HG02970 (cell line): ENCODE measurements around the gene SLC24A3.
"Not testable (repeated sequence)": the region's sequence is repeated elsewhere in the genome, so short reads cannot be mapped to it uniquely, and the experiment has no call there.

Experiments
- ATAC-seq: cut with Tn5 transposase; IDR thresholded peaks from one replicate; pipeline ENCODE4 v1.9.1; 2021; ENCODE audit warnings: mild to moderate bottlenecking, moderate library complexity, moderate number of reproducible peaks; ENCODE audit not compliant: unreplicated experiment, low FRiP score

The SLC24A3 gene

DNA sequence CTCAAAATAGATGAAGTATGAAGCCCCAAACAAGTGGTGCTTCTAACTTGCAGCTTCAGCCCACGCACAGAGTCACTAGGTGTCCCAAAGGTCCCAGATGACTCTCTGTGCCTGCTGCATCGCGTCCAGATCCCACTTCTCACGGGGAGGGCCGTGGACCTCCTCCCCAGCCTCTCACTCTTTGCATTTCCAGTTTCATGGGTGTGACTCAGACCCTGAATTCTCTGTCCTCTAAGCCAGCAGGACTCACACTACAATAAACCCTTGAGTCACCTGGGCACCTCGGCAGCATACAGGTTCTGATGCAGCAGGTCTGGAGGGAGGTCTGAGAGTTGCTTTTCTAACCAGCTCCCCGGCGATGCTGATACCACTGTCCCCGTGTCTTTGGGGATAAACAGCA, 431.6 kb downstream of the SLC24A3 start:
- no peak for ATAC-seq

DNA sequence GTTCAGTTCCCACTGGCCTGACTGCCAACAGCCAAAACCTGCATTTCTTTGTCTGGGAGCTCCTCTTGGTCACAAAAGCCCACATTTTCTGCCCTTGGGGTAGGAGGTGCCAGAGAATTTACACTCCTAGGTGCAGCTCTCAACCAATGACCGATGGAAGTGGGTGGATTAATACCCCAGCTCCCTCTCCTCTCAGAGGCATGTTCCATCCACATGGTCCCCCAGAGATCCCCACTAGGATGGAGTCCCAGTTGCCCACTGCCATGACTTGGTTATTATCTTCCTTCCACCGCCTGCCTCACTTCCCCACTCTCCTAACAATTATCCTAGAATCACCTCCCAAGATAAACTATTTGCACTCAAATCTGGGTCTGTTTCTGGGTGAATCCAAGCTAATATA, 434.5 kb downstream of the SLC24A3 start:
- no peak for ATAC-seq

DNA sequence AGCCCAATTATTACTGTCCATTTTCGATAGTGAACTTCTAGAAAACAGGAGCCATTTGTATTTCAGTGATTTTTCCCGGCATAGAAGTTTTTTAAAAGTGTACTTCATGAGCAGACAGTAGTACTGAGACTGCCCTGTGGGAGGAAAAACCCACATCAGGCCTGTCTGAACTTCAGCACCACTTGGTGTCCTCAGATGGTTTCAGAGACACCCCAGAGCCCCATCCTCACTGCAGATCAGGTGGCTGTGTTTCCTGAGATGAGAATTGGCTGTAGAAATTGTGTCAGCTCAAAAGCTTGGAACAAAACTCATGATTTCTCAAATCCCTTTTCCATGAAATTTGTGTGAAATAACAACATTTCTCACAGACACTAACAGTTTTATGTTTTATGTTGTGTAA, 435.6 kb downstream of the SLC24A3 start:
- no peak for ATAC-seq

DNA sequence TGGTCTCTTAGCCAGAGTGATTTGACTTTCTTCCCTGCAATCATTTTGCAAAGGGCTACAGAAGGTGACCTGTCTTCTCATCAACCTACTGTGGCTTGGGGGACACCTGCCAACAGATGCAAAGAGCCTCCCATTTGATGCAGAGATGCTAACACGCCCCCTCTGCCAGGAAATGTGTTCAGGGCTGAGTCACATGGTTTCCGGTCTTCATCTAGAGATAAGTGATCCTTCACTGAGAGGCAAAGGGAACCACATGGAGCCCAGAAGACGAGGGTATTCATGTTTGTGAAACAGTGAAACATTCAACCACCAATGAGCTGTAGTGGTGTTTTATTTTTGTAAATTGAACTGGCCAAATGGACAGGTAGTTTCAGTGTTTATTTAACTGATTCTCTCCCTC, 436.6 kb downstream of the SLC24A3 start:
- no peak for ATAC-seq

DNA sequence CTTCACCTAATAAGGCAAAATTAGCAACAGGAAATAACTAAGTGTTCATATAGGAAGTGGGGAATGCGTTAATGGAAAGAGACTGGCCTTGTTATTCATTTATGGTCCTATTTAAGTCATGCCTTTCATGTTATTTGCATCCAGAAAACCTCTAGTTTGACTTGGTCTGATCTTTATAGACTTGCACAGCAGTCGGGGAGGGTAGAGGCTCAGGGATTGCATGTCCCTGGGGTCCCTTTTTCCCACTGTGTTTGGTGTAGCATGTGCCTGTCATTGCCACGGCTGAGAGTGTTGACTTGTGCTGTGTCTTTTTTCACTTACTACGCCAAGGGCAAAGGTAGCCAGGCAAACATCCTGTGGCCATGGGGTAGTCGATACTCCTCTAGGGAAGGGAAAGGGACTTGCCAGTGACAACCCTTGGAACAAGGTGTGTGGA, 440.2 kb downstream of the SLC24A3 start:
- ATAC-seq, result no peak

DNA sequence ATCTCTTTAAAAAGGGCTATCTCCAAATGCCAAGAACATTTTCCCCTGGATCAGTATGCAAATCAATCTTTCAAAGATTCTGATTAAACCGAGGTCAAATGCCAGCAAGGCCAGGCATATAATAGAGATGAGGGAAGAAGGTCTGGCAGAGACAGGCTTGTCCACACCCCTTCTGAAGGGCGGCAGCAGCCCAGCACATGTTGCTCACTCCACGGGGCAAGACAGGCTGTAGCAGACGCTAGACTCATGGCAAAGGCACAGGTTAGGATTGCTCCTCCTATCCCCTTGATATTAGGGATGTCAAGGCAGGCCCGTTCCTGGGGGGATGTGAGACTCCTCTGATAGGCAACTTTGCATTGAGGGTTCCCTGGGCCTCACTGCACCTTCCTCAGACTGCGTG, 440.9 kb downstream of the SLC24A3 start:
- ATAC-seq, result no peak

DNA sequence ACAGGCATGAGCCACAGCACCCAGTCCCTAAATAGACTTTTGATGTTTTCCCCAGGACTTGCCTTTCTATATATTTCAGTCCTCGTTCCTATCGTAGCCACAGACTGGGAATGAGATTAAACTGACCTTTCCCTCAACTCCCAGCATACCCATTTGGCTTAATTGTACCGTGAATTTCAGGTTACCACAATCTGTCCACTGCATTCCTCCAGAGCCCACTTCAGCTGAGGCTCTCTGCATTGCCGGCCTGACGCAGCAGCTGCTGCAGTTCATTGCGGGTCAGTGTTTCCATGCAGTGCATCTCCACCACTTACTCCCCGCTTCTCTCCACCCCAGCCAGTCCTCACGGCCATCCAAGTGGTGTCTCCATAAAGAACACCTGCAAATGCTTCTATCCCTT, 442.5 kb downstream of the SLC24A3 start:
- ATAC-seq, result no peak

DNA sequence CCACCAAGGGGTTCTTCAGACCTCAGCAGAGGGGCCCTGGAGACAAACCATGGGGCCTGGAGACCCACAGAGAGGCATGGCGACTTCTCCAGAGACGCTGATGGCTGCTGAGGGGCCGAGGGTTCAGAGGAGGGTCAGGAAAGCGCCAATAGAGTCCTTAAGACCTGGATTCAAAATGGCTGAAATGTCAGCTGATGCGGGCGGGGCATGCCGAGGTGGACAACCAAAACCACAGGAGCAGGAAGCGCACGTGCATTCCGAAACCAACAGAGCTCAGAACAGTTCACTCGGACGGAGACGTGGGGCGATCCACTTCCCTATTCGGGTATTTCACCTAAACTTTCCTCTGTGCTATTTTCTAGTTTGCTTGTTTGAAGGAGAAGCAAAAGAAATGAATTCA, 445.7 kb downstream of the SLC24A3 start:
- no peak for ATAC-seq

DNA sequence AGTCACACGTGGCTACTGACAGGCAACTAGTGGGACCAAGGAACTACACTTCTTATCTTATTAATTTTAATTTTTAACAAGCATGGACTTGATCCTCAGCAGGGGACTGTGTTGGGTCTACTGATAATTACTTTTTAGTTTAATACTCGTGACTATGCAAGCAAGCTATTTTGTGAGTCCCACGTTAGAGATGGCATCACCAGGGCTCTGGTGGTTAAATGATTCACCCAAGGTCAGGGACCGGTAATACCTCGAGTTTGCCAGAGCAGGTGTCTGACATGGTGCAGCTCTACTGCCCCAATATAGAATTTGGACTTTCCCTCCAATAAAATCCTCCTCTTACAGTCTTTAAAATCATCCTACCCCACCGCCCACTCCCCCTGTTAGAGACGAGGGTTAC, 447.0 kb downstream of the SLC24A3 start:
- ATAC-seq, result no peak

DNA sequence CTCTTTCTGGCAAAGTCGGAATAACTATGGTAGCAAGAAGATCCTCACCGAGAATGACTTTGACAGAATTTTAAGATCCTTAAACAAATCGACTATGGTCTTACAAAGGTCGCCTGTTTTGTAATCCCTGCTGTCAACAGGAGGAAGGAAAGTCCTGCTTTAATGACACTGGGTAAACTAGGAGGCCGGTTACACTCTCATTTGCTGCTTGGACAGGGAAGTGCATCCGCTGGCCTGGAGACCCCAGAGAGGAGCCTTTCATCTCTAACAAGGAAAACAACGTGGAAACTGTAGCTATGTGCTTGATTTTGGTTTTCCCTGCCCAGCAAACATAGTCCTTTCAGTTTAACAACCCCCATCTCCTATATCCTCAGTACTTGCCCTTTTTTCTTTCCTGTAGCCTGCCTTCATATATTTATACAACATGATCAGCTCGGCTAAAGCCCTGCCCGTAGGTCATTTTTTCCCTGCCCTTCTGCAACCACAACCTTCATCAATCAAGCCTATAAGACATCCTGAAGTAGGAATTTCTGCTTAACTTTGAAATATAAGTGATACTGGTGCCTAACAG, 448.5 kb downstream of the SLC24A3 start:
- ATAC-seq, result no peak

DNA sequence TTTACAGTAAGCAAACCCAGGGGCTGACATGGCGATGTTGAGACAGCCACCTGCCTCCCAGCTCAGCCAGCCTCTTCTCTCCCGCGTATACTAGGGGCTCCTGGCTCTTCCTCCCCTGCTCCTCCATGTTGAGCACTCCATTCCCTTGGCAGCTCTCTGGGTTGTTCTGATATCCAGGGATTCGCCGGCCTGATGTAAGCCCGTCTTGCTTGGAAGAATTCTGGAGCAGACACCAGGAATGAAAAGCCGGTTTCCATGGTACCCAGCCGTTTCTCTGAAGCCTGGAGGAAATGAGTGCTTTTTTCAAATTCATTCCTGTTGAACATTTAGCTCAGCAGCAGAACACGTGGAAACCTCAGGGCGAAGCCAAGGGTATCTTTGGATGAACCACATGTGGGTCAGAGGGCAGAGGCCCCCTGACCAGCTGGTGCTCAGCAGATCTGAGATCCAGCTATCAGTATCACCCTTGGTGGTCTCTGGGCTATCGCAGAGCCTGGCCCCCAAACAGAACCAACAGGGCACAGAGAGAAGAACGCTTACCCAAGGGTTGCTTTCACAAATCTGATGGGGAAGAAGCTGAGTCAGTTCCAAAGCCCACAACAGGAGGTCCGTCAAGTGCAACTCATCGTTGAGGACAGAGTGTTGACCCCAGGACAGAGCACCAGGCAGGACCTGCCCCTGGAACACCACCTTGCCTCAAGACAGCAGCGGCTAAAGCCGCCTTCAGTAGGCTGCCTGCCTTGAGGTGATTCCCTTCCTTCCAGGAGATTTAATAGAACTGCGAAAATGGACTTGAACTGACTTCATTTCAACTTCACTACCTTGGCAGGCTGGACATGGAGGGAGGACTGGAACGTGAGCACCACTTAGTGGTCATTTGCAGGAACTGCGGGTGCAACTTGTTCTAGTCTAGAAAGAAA, 449.5 kb downstream of the SLC24A3 start:
- no peak for ATAC-seq

DNA sequence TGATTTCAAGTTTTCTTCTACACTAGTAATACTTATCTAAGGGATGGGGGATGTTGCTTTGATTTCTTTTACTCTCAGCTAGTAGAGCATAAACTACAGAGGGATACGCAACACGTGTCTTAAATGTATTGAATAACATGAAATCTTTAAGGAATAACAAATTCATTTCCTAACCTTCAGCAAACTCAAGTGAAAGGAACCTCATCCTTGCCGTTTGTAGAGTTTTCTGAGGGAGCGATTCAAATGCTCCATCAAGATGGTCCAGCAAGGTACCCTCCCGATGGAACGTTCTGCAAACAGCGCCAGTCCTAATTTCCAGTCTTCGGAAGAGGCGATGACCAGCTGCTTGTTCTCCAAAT, 450.2 kb downstream of the SLC24A3 start:
- no peak for ATAC-seq

DNA sequence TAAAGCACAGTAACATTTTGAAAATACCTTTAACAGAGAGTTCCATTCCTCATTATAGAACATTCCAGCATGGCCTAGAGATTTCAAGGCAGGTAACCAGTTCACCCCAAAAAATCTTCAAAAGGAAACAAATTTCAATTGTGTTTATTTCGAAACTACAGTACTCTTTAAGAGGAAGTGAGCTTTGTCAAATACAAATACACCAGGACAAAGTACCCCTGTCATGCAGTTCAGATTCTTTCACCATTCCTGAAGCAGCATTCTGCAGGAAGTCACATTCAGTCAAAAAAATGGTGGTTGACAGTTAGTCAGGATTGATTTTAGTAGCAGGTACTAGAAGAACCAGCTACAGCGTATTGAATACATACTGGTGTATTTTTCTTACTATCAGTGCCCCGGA, 456.0 kb downstream of the SLC24A3 start:
- no peak for ATAC-seq

DNA sequence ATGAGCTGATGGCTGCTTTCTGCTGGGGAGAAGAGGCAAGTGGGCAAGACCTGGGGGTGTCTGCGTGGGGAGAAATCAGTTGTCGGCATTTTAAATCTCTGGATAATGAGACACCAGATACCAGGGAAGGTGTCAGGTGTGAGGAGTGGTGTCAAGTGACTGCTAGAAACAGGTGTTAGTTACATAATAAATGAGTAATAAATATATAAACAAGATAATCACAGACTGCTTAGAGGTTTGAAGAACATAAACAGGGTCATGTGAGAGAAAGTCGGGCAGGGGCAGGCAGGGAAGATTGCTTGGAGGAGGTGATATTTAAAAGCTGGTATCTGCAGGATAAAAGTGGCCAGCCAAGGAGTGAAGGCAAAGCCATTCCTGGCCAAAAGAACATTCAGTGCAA, 458.4 kb downstream of the SLC24A3 start:
- ATAC-seq, result no peak

DNA sequence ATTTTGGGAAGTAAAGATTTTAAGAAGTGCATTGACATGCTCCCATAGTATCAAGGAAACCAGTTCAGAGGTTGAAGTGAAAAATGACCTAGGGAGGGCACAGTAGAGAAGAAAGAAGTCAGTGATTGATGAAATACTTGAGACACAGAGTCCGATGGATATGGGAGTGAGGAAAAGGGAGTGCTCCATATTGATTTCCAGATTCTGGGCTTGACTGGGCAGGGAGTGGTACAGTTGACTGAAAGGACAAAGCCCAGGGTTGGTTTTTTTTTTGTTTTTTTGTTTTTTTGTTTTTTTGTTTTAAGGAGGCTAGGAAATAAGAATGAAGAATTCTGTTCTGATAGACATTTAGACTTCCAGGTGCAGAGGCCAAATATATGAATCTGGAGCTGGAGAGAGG, 458.9 kb downstream of the SLC24A3 start:
- no peak for ATAC-seq

DNA sequence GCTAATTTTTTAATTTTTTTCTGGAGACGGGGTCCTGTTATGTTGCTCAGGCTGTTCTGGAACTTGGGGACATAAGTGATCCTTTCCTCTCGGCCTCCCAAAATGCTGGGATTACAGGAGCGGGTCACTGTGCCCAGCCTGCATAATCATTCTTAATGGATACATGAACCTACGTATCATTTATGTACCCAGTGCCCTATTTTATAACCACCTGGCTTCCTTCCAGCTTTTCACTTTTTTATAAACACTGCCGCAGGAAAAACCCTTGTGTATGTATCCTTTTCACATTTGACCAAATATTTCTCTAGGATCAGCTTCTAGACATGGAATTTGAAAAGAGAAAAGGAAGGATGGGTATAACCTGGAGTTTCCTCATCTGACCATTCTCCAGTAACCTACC, 460.1 kb downstream of the SLC24A3 start:
- ATAC-seq, result no peak

DNA sequence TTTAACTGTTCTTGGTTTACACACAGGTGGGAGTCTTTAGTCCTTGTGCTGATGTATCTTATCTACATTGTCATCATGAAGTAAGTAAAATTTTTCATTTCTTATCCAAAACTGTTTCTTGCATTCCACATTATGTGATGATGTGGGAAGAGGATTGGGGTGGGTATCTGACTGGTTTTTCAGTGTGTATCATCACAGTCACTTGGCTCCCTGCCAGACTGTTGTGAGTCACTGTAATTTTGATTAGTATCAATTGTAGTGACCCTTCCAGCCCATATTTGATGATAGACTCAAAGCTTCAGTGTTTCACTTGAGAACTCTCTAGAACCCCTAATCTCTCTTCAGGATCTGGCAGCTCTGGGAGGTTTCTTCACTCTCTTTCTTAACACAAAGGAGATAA, 461.1 kb downstream of the SLC24A3 start:
- no peak for ATAC-seq

DNA sequence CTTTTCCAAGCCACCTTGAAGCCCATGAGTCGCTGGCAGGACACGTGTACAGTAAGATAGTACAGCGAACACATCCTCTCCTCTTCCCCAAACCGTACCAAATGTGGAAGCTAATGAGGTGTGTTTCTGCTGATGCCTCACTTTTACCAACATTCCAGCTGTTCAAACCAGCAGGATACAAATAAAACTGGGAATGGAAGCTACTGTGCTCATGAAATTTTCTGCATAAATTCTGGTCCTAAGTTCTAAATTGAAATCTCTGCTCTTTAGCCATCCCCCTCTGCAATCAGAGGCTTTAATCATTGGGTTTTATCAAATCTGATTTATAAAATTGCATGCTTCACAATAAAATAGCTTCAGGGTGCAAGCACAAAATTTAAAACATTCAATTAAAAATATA, 463.8 kb downstream of the SLC24A3 start:
- no peak for ATAC-seq

DNA sequence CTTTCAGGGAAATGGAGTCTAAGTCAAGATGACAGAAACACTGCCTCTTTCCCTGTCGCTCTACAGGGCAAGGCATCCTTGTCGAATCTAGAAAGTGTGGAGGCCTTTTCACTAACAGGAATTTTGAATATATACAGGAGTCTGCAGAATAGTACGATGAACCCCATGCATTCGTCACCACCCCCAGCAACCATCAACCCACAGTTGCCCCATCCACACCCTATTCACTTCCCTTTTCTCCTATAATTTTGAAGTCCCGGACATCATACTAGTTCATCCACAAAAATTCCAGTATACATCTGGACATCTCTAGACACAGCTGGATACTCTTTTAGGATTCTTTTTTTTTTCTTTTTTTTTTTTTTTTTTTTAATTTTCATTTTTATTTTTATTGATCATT, 464.9 kb downstream of the SLC24A3 start:
- ATAC-seq, result no peak

DNA sequence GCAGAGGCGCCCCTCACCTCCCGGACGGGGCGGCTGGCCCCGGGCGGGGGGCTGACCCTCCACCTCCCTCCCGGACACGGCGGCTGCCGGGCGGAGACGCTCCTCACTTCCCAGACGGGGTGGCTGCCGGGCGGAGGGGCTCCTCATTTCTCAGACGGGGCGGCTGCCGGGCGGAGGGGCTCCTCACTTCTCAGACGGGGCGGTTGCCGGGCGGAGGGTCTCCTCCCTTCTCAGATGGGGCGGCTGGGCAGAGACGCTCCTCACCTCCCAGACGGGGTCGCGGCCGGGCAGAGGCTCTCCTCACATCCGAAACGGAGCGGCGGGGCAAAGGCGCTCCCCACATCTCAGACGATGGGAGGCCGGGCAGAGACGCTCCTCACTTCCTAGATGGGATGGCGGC, 466.1 kb downstream of the SLC24A3 start:
- ATAC-seq, result not testable (repeated sequence)

DNA sequence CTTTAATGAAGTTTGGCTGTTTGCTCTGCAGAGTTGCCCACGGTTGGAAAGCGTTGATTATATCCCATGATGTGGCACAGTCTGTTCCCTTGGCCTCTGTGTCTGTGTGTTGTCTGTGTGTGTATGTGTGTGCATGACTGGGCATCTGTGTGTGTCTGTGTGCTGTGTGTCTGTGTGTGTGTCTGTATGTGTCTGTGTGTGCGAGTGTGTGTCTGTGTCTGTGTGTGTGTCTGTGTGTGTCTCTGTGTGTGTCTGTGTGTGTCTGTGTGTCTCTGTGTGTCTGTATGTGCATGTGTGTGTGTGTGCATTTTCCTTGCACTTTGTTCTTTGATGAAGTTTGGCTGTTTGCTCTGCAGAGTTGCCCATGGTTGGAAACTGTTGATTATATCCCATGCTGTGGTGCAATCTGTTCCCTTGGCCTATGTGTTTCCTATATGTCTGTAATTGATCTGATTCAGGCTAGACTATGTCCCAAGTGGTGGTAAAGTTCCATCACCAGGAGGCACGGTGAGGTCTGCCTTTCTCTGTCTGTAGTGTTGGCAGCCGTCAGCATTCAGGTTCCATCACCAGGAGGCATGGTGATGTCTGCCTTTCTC, 467.6 kb downstream of the SLC24A3 start:
- no peak for ATAC-seq

DNA sequence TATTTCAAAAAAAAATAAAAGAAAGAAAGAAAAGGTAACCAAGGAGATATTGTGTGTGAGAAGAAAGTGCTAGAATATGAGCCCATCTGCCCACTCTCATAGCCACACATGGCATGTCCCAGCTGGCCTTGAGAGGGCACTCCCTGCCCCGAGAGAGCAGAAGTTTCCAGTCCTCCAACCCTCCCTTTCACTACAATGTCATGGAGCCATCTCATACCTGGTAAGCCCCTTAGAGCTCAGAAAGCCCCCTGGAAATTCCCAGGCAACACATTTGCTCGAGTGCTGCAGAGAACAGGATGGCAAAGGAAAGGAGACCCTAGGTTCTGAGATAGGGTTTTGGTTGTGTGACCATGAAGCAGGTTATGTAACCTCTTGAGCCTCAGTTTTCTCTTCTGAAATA, 469.8 kb downstream of the SLC24A3 start:
- no peak for ATAC-seq
